Measurements from ENCODE around the gene SLC25A19. TPM values are rescaled to one million over a fixed set of nuclear protein-coding genes. Genes with fewer than 3 reads are reported as not detected.

SLC25A19 gene
- total and polyA plus RNA-seq, 9 of the 15 experiments (the other 6 are each of a cell fraction or from before 2014, with no cell fraction given): 33.4 to 76.6 (median 55.3) TPM

DNA sequence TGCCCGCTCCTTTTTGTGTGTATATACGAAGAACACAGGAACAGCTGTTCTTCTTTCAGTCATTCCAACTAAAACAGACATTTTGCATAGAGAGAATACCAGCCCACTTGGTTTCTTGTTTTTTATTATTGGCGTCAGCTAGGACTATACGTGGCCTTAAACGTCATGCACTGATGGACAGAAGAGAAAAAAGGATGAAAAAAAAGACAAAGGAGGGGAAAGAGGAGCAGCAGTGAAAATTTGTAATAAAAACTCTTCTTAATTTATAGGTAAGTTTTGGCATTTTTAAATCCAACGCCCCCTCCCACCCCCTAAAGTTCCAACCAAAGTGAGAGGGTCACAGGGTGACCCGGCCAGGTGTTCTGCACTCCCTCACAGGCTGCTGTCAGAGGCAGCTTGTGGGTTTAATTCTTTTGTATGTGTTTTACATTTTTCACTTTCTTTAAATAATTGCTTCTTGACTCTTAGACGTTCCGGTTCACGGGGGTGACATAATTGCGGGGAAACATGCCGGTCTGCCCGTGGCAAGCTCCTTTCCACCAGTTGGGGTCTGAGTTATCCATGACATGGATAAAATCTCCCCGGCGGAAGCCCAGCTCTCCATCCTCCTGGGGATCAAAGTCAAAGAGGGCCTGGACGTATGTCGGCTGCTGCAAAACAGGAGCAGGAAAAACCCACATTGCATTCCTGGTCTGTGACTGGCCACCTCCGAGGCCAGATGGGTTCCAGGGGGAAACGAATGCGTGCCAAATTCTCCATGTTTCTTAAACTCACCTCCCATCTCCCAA, 30.9 kb upstream of the SLC25A19 start:
- Histone ChIP-seq H3K4me2 (ENCODE audit: insufficient read depth, low read length) (no peak overlapping the region), H3K9me3 (replicated peaks; ENCODE audit: control insufficient read depth, insufficient read depth, low read depth, low read length) (no peaks in the 10 kb centered on the region), H3K9me1 (ENCODE audit: control insufficient read depth, insufficient read depth, low read length) (no peaks in the 10 kb centered on the region), H3K4me3 (no peak overlapping the region), H3K9ac (ENCODE audit: insufficient read depth in 1 of 2, low read depth in 2 of 2, low read length in 2 of 2) (no peak overlapping the region), H3K27me3 (ENCODE audit: control insufficient read depth in 2 of 2, insufficient read depth in 2 of 2, low read length in 2 of 2) (no peaks in the 10 kb centered on the region), H3K4me1 (replicated peaks in 1 of 2; ENCODE audit: control insufficient read depth in 2 of 2, insufficient read depth in 2 of 2, low read length in 2 of 2) (peaks cover 4 to 15% of the 10 kb centered on the region in 2 experiments; a peak in 4 of 5 replicates), H2AFZ (ENCODE audit: low read depth, low read length) (no peak overlapping the region), H4K20me1 (replicated peaks; ENCODE audit: control insufficient read depth, insufficient read depth, low read length) (no peaks in the 10 kb centered on the region), H3K79me2 (ENCODE audit: control insufficient read depth, insufficient read depth, low read length) (no peaks in the 10 kb centered on the region; the same call in 2 of the 3 replicates), H3K36me3 (ENCODE audit: control insufficient read depth, insufficient read depth, low read length) (peaks cover 60% of the 10 kb centered on the region; the same call in 2 of the 3 replicates), H3K27ac (ENCODE audit: extremely low read depth, low read depth, low read length) (no peak overlapping the region)
- POLR2A ChIA-PET: no interaction called here
- intact Hi-C loops (cut with micrococcal nuclease) (no loop called here), in situ Hi-C loops (cut with MboI) (no loop called here)
- 95% methylated on average over 20 of the region's 20 CpGs for WGBS (ENCODE audit: insufficient coverage, low coverage, missing lambda C conversion rate)
- CTCF ChIA-PET (ENCODE audit: low intra/inter-chr PET ratio): no interaction called here
- ATAC-seq (no peak), FAIRE-seq (no peak), DNase-seq (ENCODE audit: extremely low read depth in 1 of 4, low spot score in 3 of 4) (no peak)
- BruUV-seq (replicated peaks): no TSS peak
- TF ChIP-seq CBFA2T3 (IDR thresholded peaks at IDR 0.05): no peak
- TF ChIP-seq, protein P1, sequence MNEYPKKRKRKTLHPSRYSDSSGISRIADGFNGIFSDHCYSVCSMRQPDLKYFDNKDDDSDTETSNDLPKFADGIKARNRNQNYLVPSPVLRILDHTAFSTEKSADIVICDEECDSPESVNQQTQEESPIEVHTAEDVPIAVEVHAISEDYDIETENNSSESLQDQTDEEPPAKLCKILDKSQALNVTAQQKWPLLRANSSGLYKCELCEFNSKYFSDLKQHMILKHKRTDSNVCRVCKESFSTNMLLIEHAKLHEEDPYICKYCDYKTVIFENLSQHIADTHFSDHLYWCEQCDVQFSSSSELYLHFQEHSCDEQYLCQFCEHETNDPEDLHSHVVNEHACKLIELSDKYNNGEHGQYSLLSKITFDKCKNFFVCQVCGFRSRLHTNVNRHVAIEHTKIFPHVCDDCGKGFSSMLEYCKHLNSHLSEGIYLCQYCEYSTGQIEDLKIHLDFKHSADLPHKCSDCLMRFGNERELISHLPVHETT (CRISPR knock-in tag; conservative IDR thresholded peaks at IDR 0.05 in 1 of 2, IDR thresholded peaks at IDR 0.05 in 1 of 2): no peak
- no peak for TF ChIP-seq ZNF584 (CRISPR knock-in tag; IDR thresholded peaks at IDR 0.05; ENCODE audit: low read depth)
- TF ChIP-seq ZNF778 (CRISPR knock-in tag; IDR thresholded peaks at IDR 0.05): no peak
- no peak for TF ChIP-seq ELF1 (tag; IDR thresholded peaks at IDR 0.05)
- no peak for TF ChIP-seq ZKSCAN8 (CRISPR knock-in tag; IDR thresholded peaks at IDR 0.05)
- no peak for TF ChIP-seq ATF3 (IDR thresholded peaks at IDR 0.05)
- TF ChIP-seq ATF3 (CRISPR knock-in tag; conservative IDR thresholded peaks at IDR 0.05): no peak
- no peak for TF ChIP-seq BDP1 (IDR thresholded peaks at IDR 0.05; ENCODE audit: insufficient read depth, insufficient read length)
- TF ChIP-seq CREB3 (tag; conservative IDR thresholded peaks at IDR 0.05; ENCODE audit: low read depth): no peak
- TF ChIP-seq SRSF3 (IDR thresholded peaks at IDR 0.05; ENCODE audit: insufficient read depth, low read length): no peak
- no peak for TF ChIP-seq NR2C1 (IDR thresholded peaks at IDR 0.05)
- no peak for TF ChIP-seq NR2C1 (tag; IDR thresholded peaks at IDR 0.05)
- no peak for TF ChIP-seq PHTF2 (CRISPR knock-in tag; IDR thresholded peaks at IDR 0.05)
- TF ChIP-seq RUNX1 (IDR thresholded peaks at IDR 0.05; ENCODE audit: low read depth): no peak
- no peak for TF ChIP-seq KLF13 (tag; IDR thresholded peaks at IDR 0.05; ENCODE audit: borderline replicate concordance, low read depth)
- TF ChIP-seq ZNF239 (CRISPR knock-in tag; IDR thresholded peaks at IDR 0.05): no peak
- TF ChIP-seq POLR2AphosphoS5 (IDR thresholded peaks at IDR 0.05; ENCODE audit: control insufficient read depth, insufficient read depth, low read depth, low read length): no peak
- TF ChIP-seq, protein P2, sequence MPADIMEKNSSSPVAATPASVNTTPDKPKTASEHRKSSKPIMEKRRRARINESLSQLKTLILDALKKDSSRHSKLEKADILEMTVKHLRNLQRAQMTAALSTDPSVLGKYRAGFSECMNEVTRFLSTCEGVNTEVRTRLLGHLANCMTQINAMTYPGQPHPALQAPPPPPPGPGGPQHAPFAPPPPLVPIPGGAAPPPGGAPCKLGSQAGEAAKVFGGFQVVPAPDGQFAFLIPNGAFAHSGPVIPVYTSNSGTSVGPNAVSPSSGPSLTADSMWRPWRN (IDR thresholded peaks at IDR 0.05; ENCODE audit: low read depth): no peak
